Stimulated activated CD4-positive, alpha-beta T cell treated with anti-CD3 and anti-CD28 coated beads, Interleukin-12 subunit alpha, Interleukin-12 subunit beta, amount 100 ng/mL, for 4 hours (primary cell): ENCODE results near the gene INSIG1.
A peak's percentile ranks its signal among the peaks of the same experiment; 100 is the strongest.

ENCODE experiments used
- DNase-seq: peaks from one replicate; pipeline ENCODE4 v3.0.0-alpha.2; 2020

The INSIG1 gene

GRCh38 chr7:155286686-155287085 lies 11.0 kb upstream of the INSIG1 start:
- DNase-seq, result no peak

DNA sequence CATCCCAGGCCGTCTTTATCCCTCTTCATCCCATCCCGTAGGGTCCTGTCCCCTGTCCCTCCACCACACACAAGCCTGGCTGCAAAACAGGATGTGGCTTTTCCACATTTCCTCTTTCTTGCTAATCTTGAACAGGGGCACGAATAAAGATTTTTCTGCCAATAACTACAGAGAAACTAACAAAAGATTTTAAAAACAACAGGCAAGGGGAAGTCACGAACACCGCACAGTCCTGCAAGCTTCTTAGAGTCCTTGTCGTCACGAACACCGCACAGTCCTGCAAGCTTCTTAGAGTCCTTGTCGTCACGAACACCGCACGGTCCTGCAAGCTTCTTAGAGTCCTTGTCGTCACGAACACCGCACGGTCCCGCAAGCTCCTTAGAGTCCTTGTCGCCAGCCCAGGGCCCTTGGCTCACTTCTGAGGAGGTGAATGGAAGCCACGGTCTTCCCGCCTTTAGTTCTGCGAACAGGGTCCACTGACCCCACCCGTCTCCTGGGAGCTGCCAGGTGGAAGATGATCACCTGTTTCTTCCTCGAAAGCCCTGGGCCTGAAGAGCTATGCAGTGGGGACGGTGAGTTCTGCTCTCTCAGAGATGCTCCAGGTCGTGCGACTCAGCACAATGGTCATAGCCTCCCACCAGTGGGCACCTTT lies 10.3 kb upstream of the INSIG1 start:
- no peak for DNase-seq

DNA sequence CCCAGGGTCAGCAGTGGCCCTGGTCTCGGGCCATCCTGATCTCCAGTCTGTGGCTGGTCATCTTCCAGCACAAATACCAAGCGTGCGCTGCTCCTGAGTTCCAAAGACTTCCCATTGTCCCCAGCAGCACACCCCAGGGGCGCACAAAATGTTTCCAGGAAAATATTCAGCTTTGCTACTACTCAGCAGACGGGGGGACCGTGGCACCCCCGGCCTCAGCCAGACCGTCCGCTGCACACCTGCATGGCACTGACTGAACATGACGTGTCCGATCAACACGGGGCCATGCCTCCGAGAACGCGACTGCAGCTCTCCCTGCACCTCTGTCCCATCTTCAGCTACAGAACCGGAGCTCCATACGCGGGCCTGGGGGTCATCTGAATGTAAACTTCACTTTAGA lies 9.6 kb upstream of the INSIG1 start:
- DNase-seq, result no peak

- no peak for DNase-seq
Measured at GRCh38 chr7:155289107-155289506, 8.6 kb upstream of the INSIG1 start.

DNA sequence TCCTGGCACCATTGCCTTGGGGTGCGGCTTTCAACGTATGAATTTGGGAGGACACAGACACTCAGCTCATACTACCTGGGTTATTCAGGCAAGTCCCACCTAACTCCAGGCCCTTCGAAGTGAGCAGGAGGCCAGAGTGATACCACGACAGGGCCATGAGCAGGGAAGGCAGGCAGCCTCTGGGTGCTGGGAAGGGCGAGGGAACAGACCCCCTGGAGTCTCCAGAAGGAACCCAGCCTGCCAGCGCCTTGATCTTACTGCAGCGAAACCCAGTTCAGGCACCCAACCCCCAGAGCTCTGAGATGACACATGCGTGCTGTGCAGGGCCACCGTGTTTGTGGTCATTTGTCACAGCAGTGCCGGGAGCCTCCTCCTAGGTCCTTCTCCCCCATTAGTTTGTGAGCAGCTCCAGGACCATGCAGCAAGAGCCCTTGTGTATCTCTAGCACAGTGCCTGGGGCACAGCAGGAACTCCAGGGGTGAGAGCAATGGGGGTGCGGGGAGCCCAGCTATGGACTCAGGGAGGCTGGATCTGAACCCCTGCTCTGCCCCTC lies 7.7 kb upstream of the INSIG1 start:
- no peak for DNase-seq

- no peak for DNase-seq
Measured at GRCh38 chr7:155291045-155291530, 6.6 kb upstream of the INSIG1 start.

GRCh38 chr7:155291729-155292128 lies 5.9 kb upstream of the INSIG1 start:
- no peak for DNase-seq

- DNase-seq, result no peak
Measured at GRCh38 chr7:155292680-155293226, 4.9 kb upstream of the INSIG1 start.

DNA sequence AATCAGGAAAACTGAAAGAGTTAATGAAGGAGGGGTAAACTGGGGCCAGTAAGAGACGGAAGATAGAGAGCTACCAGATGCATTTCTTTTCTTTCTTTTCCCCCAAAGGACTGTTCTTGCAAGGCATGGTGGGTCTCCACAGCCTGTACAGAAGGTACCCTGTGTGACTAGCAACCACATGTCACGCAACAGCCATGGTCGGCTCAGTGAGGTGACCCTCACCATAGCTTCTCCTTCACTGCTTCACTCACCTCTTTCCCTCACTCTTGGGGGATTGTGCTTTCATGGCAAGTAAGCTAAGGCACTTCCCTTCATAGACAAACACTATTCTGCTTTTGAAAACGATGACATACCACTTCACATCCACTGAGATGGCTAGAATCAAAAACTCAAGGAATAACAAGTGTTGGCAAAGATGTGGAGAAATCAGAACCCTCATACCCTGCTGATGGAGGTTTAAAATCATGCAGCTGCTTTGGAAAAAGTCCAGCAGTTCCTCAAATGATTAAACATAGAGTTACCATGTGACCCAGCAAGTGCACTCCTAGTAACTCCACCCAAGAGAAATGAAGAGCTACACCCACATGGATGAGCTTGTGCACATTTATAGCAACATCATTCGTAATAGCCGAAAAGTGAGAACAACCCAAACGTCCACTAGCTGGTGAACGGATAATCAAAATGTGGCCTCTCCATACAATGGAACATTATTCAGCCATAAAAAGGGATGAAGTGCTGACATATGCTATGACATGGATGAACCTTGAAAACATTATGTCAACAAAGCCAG lies 3.8 kb upstream of the INSIG1 start:
- no peak for DNase-seq

- DNase-seq, result no peak
Measured at GRCh38 chr7:155294511-155294778, 3.2 kb upstream of the INSIG1 start.

DNA sequence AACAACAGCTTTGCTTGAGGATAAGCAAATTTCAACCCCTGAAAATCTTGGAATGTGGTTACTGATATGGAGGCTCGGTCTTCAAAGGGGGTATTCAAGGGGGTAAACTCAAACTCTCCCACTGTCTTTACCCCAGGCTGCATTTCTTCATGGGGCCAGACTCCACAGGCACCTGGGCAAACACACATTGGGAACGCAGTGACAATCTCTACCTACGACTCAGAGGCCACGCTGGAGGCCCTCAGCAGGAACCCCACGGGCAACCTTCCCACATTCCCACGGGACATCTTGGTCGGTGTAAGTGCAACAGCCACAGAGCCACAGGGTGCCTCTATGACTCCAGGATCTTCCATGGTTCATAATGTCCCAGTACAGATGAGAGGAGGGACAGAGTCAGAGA lies 2.2 kb upstream of the INSIG1 start:
- DNase-seq, result no peak

DNA sequence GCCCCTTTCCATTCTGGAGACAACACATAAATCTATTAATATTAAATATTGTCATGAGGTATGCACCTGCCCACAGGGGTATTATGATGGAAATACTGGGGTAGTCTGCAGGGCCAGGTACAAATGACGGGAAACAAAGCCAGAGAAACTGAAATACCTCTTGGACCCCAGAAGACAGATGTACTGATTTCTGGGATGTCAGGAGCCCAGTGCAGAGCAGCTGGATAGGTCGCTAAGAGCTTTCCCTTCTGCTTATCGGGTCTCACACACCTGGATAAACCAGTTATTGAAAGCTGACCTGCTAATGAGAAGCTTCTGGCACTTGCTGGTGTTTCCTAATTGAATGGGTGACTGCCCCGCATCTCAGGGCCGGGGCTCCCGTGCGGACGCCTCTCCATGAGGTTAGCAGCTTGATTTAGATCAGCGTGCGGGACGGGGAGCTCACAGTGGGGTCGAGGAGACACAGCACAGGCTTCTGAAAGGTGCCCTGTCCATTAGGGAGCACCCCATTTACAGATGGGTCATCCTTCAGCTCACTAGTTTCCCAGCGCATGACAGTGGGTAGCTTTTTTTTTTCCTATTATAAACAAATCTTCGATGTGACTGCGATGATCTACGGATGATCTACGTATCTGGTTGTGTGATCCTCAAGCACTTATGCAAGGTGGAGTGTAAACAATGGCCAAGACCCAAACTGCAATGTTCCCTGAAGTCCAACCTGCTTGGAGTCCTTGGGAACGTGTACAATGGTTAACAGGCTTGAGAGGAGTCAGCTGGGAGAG lies 1.5 kb upstream of the INSIG1 start:
- no peak for DNase-seq

- peak; percentile 69 for DNase-seq
Measured at GRCh38 chr7:155296788-155297516, 726 bp upstream of the INSIG1 start.

- DNase-seq, result no peak
Measured at GRCh38 chr7:155298288-155298833, 683 bp downstream of the INSIG1 start.

DNA sequence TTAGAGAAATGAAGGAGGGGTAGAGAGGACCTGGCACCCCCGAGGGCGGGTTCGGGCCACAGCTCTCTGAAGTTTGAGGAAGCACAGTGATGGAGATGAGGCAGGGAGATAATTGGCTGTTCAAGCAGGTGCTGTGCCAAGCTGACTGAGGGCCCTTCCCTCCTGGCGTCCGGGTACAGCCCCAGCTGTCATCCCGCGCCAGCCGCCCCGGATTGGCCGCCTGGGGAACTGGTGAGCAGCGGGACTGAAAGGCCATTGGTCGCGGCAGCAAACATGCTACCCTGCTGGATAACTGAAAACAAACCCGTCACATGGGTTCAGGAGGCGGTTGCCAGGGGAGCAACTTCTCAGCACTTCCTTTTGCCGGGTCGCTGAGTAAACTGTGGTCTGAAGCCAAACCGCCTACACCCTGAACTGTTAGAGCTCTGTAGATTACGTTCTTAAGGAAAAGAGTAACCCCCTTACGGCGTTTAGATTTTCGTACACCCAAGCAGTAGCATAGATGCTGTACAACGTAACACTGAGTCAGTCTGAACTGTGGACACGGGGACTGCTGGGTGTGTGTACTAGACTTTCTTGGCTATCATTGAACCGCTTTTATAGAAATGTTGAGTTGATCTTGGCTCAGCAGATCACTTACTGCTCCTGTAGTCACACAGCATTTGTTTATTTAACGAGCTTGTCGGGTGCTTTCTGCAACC lies 1.3 kb downstream of the INSIG1 start:
- peak; percentile 89 for DNase-seq

DNA sequence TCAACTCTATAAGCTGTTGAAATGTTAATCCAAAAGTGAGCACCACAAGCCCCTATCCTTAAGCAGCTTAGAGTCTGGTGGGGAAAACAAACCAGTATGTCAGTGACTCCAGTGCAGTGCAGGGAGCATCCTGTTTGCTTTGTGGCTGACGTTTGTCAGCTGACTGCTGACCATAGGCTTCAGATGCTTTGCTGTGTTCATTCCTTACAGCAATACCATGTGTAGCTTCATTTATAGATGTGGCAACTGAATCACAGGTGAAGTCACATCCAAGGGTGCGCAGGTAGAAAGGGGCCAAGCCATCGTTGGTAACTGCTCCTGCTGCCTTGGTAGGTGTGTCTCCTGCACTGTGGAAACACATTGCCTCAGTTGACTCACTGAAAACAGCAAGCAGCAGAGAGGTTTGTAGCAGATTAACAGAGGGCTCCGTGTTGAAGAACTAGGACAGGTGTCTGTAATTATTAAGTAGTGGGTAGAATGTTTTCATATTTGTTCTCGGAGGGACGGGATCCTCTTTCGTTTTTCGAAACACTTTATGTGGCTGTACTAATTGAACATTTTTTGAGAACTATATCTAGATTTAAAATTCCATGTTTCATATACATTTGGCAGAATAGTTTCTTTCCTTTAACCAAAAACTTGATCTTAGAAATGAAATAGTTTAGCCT lies 2.0 kb downstream of the INSIG1 start:
- DNase-seq, result no peak

- no peak for DNase-seq
Measured at GRCh38 chr7:155300641-155301452, 3.2 kb downstream of the INSIG1 start.

DNA sequence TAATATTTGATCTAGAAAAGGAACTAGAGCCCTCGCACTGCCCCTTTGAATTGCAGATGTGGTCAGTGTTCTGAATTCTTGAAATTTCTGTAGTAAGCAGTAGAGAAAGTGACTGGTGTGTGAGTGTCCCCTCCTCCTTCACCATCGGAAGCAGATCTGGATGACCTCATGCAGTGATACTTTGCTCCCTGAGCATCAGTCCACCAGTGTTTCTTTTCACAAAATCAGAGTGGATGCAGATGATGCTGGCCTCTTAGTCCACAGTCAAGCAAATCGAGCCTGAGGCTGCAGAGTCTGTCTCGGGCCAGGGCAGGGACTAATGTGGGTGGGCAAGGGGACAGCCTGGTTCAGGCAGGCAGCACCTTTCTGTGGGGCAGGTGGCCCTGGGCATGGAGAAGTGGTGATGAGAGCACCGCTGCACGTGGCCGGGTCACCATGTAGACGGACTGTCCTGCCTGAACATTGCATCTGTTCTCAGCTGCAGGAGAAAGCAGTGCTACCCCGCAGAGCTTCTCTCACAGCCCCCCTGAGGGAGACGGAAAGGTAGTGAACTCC lies 5.4 kb downstream of the INSIG1 start:
- DNase-seq, result no peak

DNA sequence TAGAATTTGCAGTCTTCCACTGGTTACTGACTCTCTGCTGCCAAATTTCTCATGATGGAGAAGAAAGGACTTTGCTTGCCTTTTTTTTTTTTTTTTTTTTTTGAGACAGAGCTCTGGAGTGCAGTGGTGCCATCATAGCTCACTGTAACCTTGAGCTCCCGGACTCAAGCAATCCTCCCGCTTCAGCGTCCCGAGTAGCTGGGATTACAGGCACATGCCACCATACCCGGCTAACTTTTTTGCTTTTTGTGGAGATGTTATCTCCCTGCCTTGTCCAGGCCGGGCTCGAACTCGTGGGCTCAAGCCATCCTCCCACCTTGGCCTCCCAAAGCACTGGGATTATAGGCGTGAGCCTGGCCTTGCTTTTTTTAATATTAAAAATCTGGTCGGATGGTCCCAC lies 6.2 kb downstream of the INSIG1 start:
- DNase-seq, result no peak
